Activated CD4-positive, alpha-beta memory T cell treated with anti-CD3 and anti-CD28 coated beads for 36 hours (primary cell): ENCODE results near the gene SLC4A4. TPM values are rescaled to one million over a fixed set of nuclear protein-coding genes. Genes with fewer than 3 reads are reported as not detected.

ENCODE experiments used
- CTCF ChIA-PET: fragments of 350-600 bp; sonication (Branson Sonifier 250); formaldehyde crosslinking; loops from one replicate; lab custom pipeline; 2021; ENCODE audit warnings: antibody characterized with exemption, inconsistent platforms; lab: Charles Lee
- POLR2A ChIA-PET: fragments of 350-600 bp; sonication (Branson Sonifier 250); formaldehyde crosslinking; loops from one replicate; lab custom pipeline; 2021; ENCODE audit warnings: antibody characterized with exemption; lab: Charles Lee
- DNase-seq: peaks from one replicate; pipeline ENCODE4 v3.0.0-alpha.2; 2020
- H3K27ac Mint-ChIP-seq: one replicate; pipeline ENCODE4 v1.8.0; 2021; ENCODE audit warnings: mixed read lengths
- H3K27me3 Mint-ChIP-seq: one replicate; pipeline ENCODE4 v1.8.0; 2021; ENCODE audit warnings: mixed read lengths
- H3K36me3 Mint-ChIP-seq: one replicate; pipeline ENCODE4 v1.8.0; 2021; ENCODE audit warnings: mixed read lengths
- H3K4me1 Mint-ChIP-seq: one replicate; pipeline ENCODE4 v1.8.0; 2021; ENCODE audit warnings: low read depth, mixed read lengths
- H3K4me3 Mint-ChIP-seq: one replicate; pipeline ENCODE4 v1.8.0; 2021; ENCODE audit warnings: mild to moderate bottlenecking, mixed read lengths
- H3K9me3 Mint-ChIP-seq: one replicate; pipeline ENCODE4 v1.8.0; 2021; ENCODE audit warnings: mixed read lengths
- intact Hi-C: fragments of 100-400 bp; cut with micrococcal nuclease; formaldehyde crosslinking; loops from one replicate; pipeline ENCODE4 v1.15.1; 2023
- total RNA-seq, 2 experiments: library from RNA; stranded (reverse); gene quantifications; one replicate each; pipeline ENCODE4 v1.2.3, GENCODE V29; 2021

The SLC4A4 gene
- total RNA-seq, 2 experiments from 2014 or later: 0.43 to 0.51 TPM

DNA sequence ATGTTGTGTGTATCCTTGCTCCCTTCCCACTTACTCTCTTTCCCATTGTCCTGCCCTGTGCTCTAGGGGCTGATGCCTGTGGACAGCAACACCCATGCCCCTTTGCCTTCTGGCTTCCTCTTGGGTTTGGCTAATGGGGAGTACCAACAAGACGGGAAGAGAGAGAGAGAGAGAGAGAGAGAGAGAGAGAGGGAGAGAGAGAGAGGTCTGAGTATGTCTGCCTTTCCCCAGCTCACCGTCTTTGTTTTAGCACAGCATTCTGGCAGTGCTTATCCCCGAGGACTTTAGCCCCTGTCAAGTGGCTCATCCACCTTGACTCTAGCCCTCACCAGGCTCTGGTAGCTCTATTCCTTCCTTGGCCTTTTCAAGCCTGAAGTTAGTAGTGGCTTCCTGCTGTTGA is 128.0 kb downstream of the SLC4A4 start:
- POLR2A ChIA-PET: no interaction called here
- H3K27me3 Mint-ChIP-seq: no peaks in the 10 kb centered on the region
- H3K4me3 Mint-ChIP-seq: no peak overlapping the region
- DNase-seq: no peak
- no peak overlapping the region for H3K27ac Mint-ChIP-seq
- H3K36me3 Mint-ChIP-seq: no peaks in the 10 kb centered on the region
- CTCF ChIA-PET: no interaction called here
- intact Hi-C loops: no loop called here
- H3K9me3 Mint-ChIP-seq: no peaks in the 10 kb centered on the region
- H3K4me1 Mint-ChIP-seq: no peaks in the 10 kb centered on the region

DNA sequence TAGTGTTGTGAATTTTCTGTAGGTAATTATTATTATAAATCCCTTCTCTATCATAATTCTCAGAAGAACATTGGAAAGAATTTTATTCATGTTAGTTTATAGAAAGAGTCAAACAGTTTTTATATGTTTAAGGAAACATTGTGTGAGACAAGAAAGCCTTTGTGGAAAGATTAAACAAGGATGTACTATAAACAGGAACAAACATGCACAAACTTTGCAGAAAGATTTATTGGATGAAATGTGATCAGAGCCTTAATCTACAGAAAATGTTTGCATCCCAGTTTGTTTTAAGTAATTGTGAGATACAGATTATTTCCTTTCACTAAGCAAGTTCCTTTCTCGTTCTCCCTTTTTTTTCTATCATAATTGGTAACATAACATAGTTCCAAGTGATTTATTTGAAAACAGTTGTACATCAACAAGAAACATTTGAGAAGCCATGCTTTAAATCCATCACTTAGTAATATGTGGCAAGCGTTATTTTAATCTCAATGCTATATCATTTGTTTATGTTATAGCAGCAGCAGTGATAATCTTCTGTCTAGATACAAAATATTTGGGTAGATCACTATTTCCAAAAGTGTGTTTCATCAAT is 129.4 kb downstream of the SLC4A4 start:
- no peak overlapping the region for H3K27ac Mint-ChIP-seq
- intact Hi-C loops: no loop called here
- H3K4me3 Mint-ChIP-seq: no peak overlapping the region
- ChIA-PET POLR2A (no interaction called here), CTCF (no interaction called here)
- H3K27me3 Mint-ChIP-seq: no peaks in the 10 kb centered on the region
- no peaks in the 10 kb centered on the region for H3K4me1 Mint-ChIP-seq
- no peaks in the 10 kb centered on the region for H3K9me3 Mint-ChIP-seq
- DNase-seq: no peak
- H3K36me3 Mint-ChIP-seq: no peaks in the 10 kb centered on the region

DNA sequence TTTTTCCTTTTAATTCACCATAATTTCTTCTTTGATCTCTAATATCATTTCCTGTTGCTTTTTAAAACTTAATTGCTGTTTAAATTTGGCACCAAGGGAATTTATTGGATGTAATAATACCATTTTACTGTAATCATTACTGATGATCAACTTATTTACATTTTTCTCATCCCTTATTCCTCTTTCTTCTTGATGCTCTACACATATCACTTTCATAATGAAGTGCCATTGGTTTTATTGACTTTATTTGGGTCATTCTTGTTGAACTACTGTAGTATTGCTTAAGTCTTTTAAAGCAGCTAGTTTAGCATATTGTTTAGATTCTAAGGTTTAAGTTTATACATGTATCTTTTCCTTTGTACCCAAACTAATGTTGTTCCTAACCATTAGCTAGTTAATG is 130.7 kb downstream of the SLC4A4 start:
- no peak overlapping the region for H3K4me3 Mint-ChIP-seq
- ChIA-PET CTCF (no interaction called here), POLR2A (no interaction called here)
- H3K27ac Mint-ChIP-seq: no peak overlapping the region
- no peaks in the 10 kb centered on the region for H3K9me3 Mint-ChIP-seq
- intact Hi-C loops: no loop called here
- H3K4me1 Mint-ChIP-seq: no peaks in the 10 kb centered on the region
- H3K27me3 Mint-ChIP-seq: no peaks in the 10 kb centered on the region
- no peak for DNase-seq
- H3K36me3 Mint-ChIP-seq: no peaks in the 10 kb centered on the region

DNA sequence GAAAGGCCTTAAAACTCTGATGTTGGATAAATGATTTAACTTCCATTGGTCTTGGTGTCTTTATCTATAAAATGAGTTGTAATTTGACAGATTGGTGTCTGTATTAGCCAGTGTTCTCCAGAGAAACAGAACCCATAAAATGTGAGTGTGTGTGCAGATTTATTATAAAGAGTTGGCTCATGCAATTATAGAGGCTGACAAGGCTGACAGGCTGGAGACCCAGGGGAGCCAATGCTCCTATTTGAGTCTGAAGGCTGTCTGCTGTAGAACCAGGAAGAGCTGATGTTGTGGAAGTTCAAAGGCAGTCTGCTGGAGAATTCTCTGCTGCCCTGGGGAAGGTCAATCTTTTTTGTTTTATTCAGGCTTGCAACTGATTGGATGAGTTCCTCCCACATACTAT is 131.7 kb downstream of the SLC4A4 start:
- intact Hi-C loops: no loop called here
- Mint-ChIP-seq H3K4me1 (no peaks in the 10 kb centered on the region), H3K36me3 (no peaks in the 10 kb centered on the region), H3K4me3 (no peak overlapping the region), H3K27me3 (no peaks in the 10 kb centered on the region), H3K9me3 (no peaks in the 10 kb centered on the region), H3K27ac (no peak overlapping the region)
- ChIA-PET CTCF (no interaction called here), POLR2A (no interaction called here)
- no peak for DNase-seq

DNA sequence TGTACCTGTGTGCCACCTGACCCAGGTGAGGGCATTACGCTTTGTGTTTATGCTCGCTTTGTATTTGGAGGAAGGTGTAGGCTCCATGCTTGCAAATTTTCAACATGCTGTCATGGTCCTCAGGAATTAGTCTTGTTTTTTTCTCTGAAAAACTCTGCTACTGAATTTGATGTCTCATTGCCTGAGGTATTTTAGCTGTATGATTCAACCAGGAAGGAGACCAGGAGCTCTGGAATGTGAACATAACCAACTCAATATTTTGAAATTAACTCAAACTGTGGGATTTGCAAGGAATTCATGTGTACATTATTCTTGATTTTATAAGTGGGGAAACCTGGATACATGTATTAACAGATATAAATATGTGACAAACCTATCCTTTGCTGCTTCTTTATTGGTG is 134.1 kb downstream of the SLC4A4 start:
- no peaks in the 10 kb centered on the region for H3K4me1 Mint-ChIP-seq
- DNase-seq: no peak
- intact Hi-C loops: no loop called here
- no peak overlapping the region for H3K27ac Mint-ChIP-seq
- H3K27me3 Mint-ChIP-seq: no peaks in the 10 kb centered on the region
- H3K9me3 Mint-ChIP-seq: no peaks in the 10 kb centered on the region
- ChIA-PET CTCF (no interaction called here), POLR2A (no interaction called here)
- no peaks in the 10 kb centered on the region for H3K36me3 Mint-ChIP-seq
- H3K4me3 Mint-ChIP-seq: no peak overlapping the region

DNA sequence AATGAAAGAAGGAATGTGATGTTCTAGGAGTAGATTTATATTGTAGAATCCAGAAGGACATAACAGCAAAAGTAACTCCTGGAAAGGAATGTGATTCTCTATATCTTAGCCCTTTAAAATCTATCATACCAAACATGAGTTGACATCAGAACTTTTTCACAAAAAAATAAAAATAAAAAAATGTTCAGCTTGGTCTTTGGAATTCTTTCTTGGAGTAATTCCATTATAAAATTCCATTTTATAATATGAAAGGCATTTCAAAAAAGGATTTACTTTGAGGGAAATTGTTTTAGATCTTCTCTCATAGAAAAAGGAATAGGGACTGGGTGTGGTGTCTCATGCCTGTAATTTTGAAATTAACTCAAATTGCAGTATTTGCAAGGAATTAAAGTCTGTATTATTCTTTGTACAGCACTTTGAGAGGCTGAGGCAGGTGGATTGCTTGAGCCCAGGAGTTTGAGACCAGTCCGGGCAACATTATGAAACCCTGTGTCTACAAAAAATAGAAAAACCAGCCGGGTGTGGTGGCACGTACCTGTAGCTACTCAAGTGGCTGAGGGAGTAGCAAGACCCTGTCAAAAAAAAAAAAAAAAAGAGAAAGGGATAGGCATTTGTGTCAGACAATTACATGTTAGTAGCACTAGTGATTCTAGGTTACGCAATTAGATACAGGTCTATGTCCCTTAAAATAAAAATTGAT is 134.9 kb downstream of the SLC4A4 start:
- Mint-ChIP-seq H3K27me3 (no peaks in the 10 kb centered on the region), H3K27ac (no peak overlapping the region), H3K4me3 (no peak overlapping the region), H3K9me3 (no peaks in the 10 kb centered on the region), H3K36me3 (no peaks in the 10 kb centered on the region), H3K4me1 (no peaks in the 10 kb centered on the region)
- POLR2A ChIA-PET: no interaction called here
- CTCF ChIA-PET: no interaction called here
- no peak for DNase-seq
- intact Hi-C loops: no loop called here

DNA sequence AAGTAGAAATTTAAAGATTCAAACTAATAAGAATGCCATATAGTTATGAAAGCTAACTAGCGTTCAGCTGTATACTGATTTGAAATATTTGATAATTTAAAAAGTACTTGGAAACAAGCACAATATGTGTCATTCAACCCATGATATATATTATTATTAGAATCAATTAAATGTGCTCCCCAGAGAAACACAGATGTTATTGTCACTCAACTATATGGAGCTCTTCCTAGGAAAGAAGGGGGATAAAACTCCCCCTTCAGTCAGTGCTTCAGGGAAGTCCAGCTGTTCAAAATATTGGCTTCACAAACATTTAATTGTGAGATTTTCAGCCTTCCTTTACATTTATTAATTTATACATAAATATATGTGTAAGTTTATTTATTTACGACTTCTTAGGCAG is 135.9 kb downstream of the SLC4A4 start:
- Mint-ChIP-seq H3K27ac (no peak overlapping the region), H3K4me3 (no peak overlapping the region), H3K4me1 (no peaks in the 10 kb centered on the region), H3K36me3 (no peaks in the 10 kb centered on the region), H3K9me3 (no peaks in the 10 kb centered on the region), H3K27me3 (no peaks in the 10 kb centered on the region)
- DNase-seq: no peak
- intact Hi-C loops: no loop called here
- ChIA-PET CTCF (no interaction called here), POLR2A (no interaction called here)

DNA sequence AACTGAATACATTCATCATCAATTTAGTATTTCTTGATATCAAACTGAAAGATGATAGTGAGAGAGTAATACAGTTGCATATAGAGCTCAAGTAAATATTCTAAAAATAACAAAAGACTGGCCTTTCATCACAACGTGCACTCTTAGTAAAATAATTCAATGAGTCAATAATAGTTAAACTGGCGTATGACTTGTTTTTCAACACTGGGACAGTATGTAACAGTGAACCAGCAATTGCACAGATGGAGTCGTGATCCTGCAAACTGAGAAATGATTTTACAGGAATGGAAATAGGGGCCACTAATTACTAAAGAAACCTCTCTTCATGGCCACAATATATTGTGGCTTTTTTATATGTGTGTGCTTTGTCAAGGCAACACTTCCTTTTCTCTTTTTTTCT is 137.4 kb downstream of the SLC4A4 start:
- Mint-ChIP-seq H3K27me3 (no peaks in the 10 kb centered on the region), H3K27ac (no peak overlapping the region), H3K36me3 (no peaks in the 10 kb centered on the region), H3K4me3 (no peak overlapping the region), H3K9me3 (no peaks in the 10 kb centered on the region), H3K4me1 (no peaks in the 10 kb centered on the region)
- CTCF ChIA-PET: no interaction called here
- intact Hi-C loops: no loop called here
- POLR2A ChIA-PET: no interaction called here
- no peak for DNase-seq

DNA sequence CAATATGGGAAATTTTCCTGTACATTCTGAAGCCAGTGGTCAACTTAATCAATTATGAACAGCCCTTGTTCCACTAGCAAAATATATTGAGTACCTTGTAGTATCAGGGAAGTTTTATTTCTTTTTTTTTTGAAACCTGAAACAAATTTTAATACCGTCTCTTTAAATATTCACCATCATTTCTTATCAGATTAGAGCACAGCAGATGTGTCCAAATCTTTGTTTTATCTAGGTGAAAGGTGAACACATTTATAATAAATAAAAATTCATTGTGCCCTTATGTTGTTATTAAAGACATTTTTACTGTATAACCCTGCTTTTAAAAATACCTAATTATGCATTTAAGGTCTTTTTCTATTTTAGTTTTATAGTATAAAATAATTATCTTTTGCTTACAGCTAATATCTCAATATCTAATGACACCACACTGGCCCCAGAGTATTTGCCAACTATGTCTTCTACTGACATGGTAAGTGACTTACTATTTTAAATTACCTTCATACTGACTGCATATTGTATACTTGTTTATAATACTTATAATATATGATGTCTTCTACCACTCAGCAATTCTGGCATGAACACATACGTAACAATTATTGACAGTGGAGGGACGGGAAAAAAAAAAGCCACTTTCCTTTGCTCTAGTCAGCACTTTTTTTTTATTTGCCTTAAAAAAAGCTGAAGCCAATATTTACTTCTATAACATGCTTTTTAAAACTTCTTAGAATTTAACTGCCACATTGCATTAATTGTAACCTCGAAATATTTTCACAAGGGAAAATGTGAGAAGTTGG is 147.9 kb downstream of the SLC4A4 start:
- intact Hi-C loops: no loop called here
- no peaks in the 10 kb centered on the region for H3K4me1 Mint-ChIP-seq
- no peaks in the 10 kb centered on the region for H3K9me3 Mint-ChIP-seq
- POLR2A ChIA-PET: no interaction called here
- no peaks in the 10 kb centered on the region for H3K36me3 Mint-ChIP-seq
- DNase-seq: no peak
- H3K27me3 Mint-ChIP-seq: no peaks in the 10 kb centered on the region
- CTCF ChIA-PET: no interaction called here
- no peak overlapping the region for H3K27ac Mint-ChIP-seq
- H3K4me3 Mint-ChIP-seq: no peak overlapping the region

DNA sequence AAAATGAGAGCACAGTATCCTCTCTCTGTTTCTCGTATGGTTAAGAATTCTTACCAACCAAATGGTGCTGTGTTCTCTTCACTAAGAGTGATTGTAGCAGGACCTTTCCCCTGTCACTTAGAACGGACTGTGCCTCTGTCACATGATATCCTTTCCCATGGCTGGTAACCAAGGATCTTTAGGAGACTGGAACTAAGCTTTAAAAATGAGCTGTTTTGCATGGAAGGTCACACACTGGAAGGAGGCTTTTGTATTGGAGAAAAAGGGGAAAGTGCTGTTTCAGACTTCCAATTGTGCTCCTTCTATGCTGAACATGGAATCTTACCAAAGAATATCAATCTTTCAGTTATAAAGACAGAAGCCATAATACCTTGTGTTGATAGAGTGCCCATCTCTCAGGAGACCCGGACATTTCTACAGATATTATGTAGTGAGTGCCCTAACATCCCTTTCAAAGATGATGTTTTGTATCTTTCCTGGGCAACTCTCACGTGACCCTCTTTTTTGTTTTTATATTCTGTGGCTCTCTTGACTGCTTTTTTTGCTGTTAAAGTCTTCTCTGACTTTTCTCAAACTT is 148.6 kb downstream of the SLC4A4 start:
- H3K9me3 Mint-ChIP-seq: no peaks in the 10 kb centered on the region
- H3K27ac Mint-ChIP-seq: no peak overlapping the region
- POLR2A ChIA-PET: no interaction called here
- intact Hi-C loops: no loop called here
- CTCF ChIA-PET: no interaction called here
- H3K36me3 Mint-ChIP-seq: no peaks in the 10 kb centered on the region
- no peak overlapping the region for H3K4me3 Mint-ChIP-seq
- no peaks in the 10 kb centered on the region for H3K27me3 Mint-ChIP-seq
- DNase-seq: no peak
- H3K4me1 Mint-ChIP-seq: no peaks in the 10 kb centered on the region

DNA sequence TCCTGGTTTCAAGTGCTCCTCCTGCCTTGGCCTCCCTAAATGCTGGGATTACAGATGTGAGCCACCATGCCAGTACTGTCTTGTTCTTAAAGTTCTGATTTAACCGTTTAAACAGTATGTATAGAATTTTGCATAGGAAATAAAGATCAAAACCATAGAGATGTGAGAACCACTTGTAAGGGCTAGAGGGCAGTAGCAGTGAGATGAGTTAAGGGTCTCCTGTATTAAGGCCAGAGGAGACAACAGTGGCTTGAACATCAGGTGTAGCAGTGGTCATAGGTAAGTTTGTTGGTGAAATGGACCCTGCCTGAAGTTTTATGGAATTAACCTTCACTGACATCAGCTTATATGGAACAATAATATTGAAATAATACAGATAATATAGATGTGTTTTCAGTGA is 155.7 kb downstream of the SLC4A4 start:
- H3K27me3 Mint-ChIP-seq: no peaks in the 10 kb centered on the region
- no peak for DNase-seq
- CTCF ChIA-PET: no interaction called here
- no peak overlapping the region for H3K27ac Mint-ChIP-seq
- H3K36me3 Mint-ChIP-seq: no peaks in the 10 kb centered on the region
- intact Hi-C loops: no loop called here
- no peaks in the 10 kb centered on the region for H3K9me3 Mint-ChIP-seq
- POLR2A ChIA-PET: no interaction called here
- no peaks in the 10 kb centered on the region for H3K4me1 Mint-ChIP-seq
- no peak overlapping the region for H3K4me3 Mint-ChIP-seq

DNA sequence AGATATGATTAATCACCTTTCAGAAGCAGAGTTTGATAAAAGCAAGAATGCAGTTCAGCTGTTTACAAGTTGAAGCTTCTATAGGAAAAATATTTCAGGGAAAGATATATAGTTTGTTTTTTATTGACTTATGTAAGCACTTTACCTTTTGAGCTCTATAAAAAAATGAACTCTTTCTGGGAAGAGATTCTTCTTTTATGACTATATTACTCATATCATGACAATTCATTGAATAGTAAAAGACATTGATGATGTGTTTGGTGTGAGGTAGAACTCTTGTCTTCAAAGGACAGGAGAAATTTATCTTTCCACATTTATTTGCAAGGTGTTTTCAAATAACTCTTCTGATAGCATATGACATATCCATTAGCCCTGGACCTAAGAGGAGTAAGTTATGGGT is 156.6 kb downstream of the SLC4A4 start:
- Mint-ChIP-seq H3K27me3 (no peaks in the 10 kb centered on the region), H3K36me3 (no peaks in the 10 kb centered on the region), H3K4me1 (no peaks in the 10 kb centered on the region), H3K27ac (no peak overlapping the region), H3K4me3 (no peak overlapping the region), H3K9me3 (no peaks in the 10 kb centered on the region)
- ChIA-PET POLR2A (no interaction called here), CTCF (no interaction called here)
- intact Hi-C loops: no loop called here
- DNase-seq: no peak
